A673 (cell line): ENCODE data around the gene GPR26. TPM values are rescaled to one million over a fixed set of nuclear protein-coding genes. Genes with fewer than 3 reads are reported as not detected.

Source experiments
- BruUV-seq: library from RNA; stranded (reverse); fragments of 400-500 nt; replicated peaks from 2 replicates; lab custom pipeline; 2021; lab: Mats Ljungman, UMichigan
- CTCF ChIA-PET: fragments of 300-600 bp; sonication (Branson Sonifier 250); formaldehyde crosslinking; loops from one replicate; lab custom pipeline; 2022; ENCODE audit warnings: antibody characterized with exemption; lab: Charles Lee
- POLR2A ChIA-PET: fragments of 300-600 bp; sonication (Branson Sonifier 250); formaldehyde crosslinking; loops from one replicate; lab custom pipeline; 2022; ENCODE audit warnings: antibody characterized with exemption; ENCODE audit not compliant: low non-redundant PET; lab: Charles Lee
- DNase-seq: peaks from one replicate; pipeline ENCODE4 v3.0.0-alpha.2; 2015; ENCODE audit warnings: low spot score
- H3K27ac ChIP-seq: fragments of 200-600 bp; sonication (generic); 2 replicates; pipeline ENCODE4 v1.5.1; 2016; ENCODE audit warnings: mixed run types, low read depth, mild to moderate bottlenecking, mixed read lengths, antibody characterized with exemption, low read length; ENCODE audit not compliant: poor library complexity, severe bottlenecking
- H3K27me3 ChIP-seq: fragments of 200-600 bp; sonication (generic); replicated peaks from 2 replicates; pipeline ENCODE4 v1.6.1; 2017; ENCODE audit warnings: mixed run types, low read depth, mild to moderate bottlenecking, mixed read lengths, antibody characterized with exemption, low read length; ENCODE audit not compliant: insufficient read depth, poor library complexity
- H3K36me3 ChIP-seq: fragments of 200-600 bp; sonication (generic); 2 replicates; pipeline ENCODE4 v1.6.1; 2016; ENCODE audit warnings: mixed run types, mild to moderate bottlenecking, mixed read lengths, antibody characterized with exemption, low read length; ENCODE audit not compliant: insufficient read depth, poor library complexity, severe bottlenecking
- H3K4me1 ChIP-seq: fragments of 200-600 bp; sonication (generic); 2 replicates; pipeline ENCODE4 v1.6.1; 2017; ENCODE audit warnings: mixed run types, mild to moderate bottlenecking, mixed read lengths, antibody characterized with exemption, low read length; ENCODE audit not compliant: insufficient read depth, poor library complexity, severe bottlenecking
- H3K4me3 ChIP-seq: fragments of 200-600 bp; sonication (generic); 2 replicates; pipeline ENCODE4 v1.5.1; 2016; ENCODE audit warnings: low read depth, mixed run types, mild to moderate bottlenecking, mixed read lengths, low read length; ENCODE audit not compliant: poor library complexity, severe bottlenecking
- H3K9me3 ChIP-seq: fragments of 200-600 bp; sonication (generic); 2 replicates; pipeline ENCODE4 v1.6.1; 2016; ENCODE audit warnings: mixed run types, low read depth, mild to moderate bottlenecking, mixed read lengths, antibody characterized with exemption, low read length; ENCODE audit not compliant: poor library complexity, severe bottlenecking
- EZH2 ChIP-seq: fragments of 200-600 bp; sonication (generic); IDR thresholded peaks from 2 replicates; pipeline ENCODE4 v1.6.1; 2017; ENCODE audit warnings: borderline replicate concordance, low read depth, mild to moderate bottlenecking, mixed read lengths, antibody characterized with exemption, low read length; ENCODE audit not compliant: poor library complexity, severe bottlenecking
- intact Hi-C: fragments of 100-400 bp; cut with micrococcal nuclease; formaldehyde crosslinking; loops from one replicate; pipeline ENCODE4 v1.10.0; 2022; ENCODE audit not compliant: unreplicated experiment
- total RNA-seq: library from RNA; stranded (reverse); gene quantifications from 2 replicates; pipeline ENCODE4 v1.2.3, GENCODE V29; 2021
- TF ChIP-seq, protein P1 (sequence below): fragments of 300-800, 200-600 bp; sonication (generic); conservative IDR thresholded peaks from 2 replicates; pipeline ENCODE4 v1.5.1; 2017; ENCODE audit warnings: low read depth, mild to moderate bottlenecking, antibody characterized with exemption, low read length, moderate library complexity, mixed read lengths

Gene GPR26
- total RNA-seq, 1 experiment from 2014 or later: not detected

DNA sequence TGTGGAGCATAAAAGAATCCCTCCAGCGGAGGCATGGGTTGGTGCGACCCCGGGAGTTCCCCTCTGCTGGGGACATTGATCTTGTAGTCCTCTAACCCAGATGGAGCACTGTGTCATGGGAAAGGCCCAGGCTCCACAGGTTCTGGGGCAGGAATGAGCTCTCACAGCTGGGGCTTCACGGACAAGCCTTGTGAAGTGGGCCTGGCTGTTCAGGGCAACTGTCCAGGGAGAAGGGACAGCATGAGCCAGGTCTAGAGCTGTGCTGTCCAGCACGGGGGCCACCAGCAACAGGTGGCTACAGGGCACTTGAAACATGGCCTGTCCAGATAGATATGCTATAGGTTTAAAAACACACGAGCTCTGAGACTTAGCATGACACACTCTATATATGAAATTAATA is 11.4 kb downstream of the GPR26 start:
- no TSS peak for BruUV-seq
- Histone ChIP-seq H3K27ac (no peak overlapping the region), H3K9me3 (no peaks in the 10 kb centered on the region), H3K4me3 (no peak overlapping the region), H3K36me3 (no peaks in the 10 kb centered on the region), H3K4me1 (no peaks in the 10 kb centered on the region), H3K27me3 (peaks cover 39% of the 10 kb centered on the region)
- no peak for DNase-seq
- intact Hi-C loops: no loop called here
- no peak for TF ChIP-seq EZH2
- TF ChIP-seq, protein P1, sequence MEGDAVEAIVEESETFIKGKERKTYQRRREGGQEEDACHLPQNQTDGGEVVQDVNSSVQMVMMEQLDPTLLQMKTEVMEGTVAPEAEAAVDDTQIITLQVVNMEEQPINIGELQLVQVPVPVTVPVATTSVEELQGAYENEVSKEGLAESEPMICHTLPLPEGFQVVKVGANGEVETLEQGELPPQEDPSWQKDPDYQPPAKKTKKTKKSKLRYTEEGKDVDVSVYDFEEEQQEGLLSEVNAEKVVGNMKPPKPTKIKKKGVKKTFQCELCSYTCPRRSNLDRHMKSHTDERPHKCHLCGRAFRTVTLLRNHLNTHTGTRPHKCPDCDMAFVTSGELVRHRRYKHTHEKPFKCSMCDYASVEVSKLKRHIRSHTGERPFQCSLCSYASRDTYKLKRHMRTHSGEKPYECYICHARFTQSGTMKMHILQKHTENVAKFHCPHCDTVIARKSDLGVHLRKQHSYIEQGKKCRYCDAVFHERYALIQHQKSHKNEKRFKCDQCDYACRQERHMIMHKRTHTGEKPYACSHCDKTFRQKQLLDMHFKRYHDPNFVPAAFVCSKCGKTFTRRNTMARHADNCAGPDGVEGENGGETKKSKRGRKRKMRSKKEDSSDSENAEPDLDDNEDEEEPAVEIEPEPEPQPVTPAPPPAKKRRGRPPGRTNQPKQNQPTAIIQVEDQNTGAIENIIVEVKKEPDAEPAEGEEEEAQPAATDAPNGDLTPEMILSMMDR: no peak
- POLR2A ChIA-PET: no interaction called here
- CTCF ChIA-PET: no interaction called here

DNA sequence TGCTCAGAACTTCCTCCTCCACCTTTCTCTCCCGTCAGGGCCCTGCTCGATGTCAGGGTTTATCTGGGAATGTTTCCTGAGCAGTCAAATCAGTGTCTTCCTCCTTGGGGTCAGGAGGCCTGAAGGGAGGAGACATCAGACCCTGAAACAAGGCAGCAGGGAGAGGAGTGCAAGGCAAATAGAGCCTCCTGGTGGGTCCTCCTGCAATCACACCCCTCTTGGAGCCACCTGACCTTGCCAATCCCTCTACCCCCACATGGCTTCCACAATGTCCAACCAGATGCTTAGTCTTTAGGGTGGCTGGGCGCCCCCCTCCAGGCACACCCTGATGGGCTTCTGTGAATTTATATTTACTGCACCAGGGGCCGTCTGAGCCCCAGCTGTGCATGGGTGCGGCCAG is 12.2 kb downstream of the GPR26 start:
- ChIA-PET CTCF (no interaction called here), POLR2A (no interaction called here)
- Histone ChIP-seq H3K36me3 (no peaks in the 10 kb centered on the region), H3K27ac (no peak overlapping the region), H3K4me3 (no peak overlapping the region), H3K27me3 (peaks cover 32% of the 10 kb centered on the region), H3K9me3 (no peaks in the 10 kb centered on the region), H3K4me1 (no peaks in the 10 kb centered on the region)
- intact Hi-C loops: no loop called here
- TF ChIP-seq, protein P1: no peak
- TF ChIP-seq EZH2: no peak
- BruUV-seq: no TSS peak
- DNase-seq: no peak

DNA sequence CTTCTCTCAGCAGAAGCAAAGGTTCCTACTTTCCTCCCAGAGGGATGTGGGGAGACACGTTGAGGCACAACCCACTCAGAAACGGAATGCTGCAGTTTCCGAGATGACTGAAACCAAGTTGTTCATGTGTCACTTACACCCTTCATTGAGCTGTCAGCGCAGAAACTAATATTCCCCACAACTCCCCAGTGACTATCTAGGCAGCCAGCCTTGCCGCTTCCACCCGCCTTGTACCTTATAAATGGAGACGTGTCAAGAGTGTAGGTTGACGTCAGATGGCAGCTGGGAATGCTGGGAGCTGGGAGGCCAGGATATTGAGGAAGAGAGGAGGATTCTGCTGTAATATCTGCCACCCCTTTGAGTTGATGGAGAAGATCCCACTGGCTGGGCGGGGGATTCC is 15.1 kb downstream of the GPR26 start:
- H3K4me1 ChIP-seq: no peaks in the 10 kb centered on the region
- DNase-seq: no peak
- no TSS peak for BruUV-seq
- POLR2A ChIA-PET: interaction anchor here (0.8 kb wide), 1 partner anchor 11 kb away, joined by 15 read pairs; no protein-coding TSS in a partner anchor
- CTCF ChIA-PET: no interaction called here
- no peaks in the 10 kb centered on the region for H3K36me3 ChIP-seq
- H3K27ac ChIP-seq: no peak overlapping the region
- no peak for TF ChIP-seq EZH2
- TF ChIP-seq, protein P1: no peak
- intact Hi-C loops: no loop called here
- peaks cover 36% of the 10 kb centered on the region for H3K27me3 ChIP-seq
- no peaks in the 10 kb centered on the region for H3K9me3 ChIP-seq
- H3K4me3 ChIP-seq: no peak overlapping the region
